ENCODE data around the gene ACOXL.

DNA sequence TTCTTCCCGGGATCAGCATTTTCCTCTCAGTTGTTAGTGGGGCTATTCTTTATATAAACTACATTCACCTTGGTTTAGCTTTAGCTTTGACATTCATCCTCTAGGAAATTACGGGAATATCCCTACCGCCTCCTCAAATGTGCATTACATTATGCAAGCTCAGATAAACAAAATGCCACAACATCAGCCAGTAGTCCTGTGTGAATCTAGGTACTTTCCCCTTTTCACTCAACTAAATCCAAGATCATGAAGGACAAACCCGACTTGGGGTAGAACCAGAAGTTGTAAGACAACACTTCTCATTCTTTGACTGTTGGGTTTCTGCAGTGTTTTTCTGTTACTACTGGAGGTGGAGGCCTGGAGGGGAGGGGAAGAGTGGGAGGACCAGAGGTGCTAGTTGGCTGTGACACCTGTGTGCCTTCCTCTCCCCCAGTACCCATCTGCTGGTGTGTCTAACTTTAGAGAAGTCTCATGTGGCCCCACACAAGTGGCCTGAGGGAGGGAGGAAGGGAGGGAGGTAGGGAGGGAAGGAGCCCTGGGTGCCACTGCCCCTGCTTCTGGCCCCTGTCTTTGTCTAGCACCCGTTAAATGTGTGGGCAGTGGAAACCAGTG lies 303.6 kb downstream of the ACOXL start:
- TF ChIP-seq, protein P1, sequence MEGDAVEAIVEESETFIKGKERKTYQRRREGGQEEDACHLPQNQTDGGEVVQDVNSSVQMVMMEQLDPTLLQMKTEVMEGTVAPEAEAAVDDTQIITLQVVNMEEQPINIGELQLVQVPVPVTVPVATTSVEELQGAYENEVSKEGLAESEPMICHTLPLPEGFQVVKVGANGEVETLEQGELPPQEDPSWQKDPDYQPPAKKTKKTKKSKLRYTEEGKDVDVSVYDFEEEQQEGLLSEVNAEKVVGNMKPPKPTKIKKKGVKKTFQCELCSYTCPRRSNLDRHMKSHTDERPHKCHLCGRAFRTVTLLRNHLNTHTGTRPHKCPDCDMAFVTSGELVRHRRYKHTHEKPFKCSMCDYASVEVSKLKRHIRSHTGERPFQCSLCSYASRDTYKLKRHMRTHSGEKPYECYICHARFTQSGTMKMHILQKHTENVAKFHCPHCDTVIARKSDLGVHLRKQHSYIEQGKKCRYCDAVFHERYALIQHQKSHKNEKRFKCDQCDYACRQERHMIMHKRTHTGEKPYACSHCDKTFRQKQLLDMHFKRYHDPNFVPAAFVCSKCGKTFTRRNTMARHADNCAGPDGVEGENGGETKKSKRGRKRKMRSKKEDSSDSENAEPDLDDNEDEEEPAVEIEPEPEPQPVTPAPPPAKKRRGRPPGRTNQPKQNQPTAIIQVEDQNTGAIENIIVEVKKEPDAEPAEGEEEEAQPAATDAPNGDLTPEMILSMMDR (tag by site-specific recombination; IDR thresholded peaks at IDR 0.05), result no peak
- TF ChIP-seq BCL11A (tag by site-specific recombination; IDR thresholded peaks at IDR 0.05; ENCODE audit: low read depth), result no peak
- TF ChIP-seq ZNF350 (tag by site-specific recombination; IDR thresholded peaks at IDR 0.05), result no peak
- TF ChIP-seq, protein P2, sequence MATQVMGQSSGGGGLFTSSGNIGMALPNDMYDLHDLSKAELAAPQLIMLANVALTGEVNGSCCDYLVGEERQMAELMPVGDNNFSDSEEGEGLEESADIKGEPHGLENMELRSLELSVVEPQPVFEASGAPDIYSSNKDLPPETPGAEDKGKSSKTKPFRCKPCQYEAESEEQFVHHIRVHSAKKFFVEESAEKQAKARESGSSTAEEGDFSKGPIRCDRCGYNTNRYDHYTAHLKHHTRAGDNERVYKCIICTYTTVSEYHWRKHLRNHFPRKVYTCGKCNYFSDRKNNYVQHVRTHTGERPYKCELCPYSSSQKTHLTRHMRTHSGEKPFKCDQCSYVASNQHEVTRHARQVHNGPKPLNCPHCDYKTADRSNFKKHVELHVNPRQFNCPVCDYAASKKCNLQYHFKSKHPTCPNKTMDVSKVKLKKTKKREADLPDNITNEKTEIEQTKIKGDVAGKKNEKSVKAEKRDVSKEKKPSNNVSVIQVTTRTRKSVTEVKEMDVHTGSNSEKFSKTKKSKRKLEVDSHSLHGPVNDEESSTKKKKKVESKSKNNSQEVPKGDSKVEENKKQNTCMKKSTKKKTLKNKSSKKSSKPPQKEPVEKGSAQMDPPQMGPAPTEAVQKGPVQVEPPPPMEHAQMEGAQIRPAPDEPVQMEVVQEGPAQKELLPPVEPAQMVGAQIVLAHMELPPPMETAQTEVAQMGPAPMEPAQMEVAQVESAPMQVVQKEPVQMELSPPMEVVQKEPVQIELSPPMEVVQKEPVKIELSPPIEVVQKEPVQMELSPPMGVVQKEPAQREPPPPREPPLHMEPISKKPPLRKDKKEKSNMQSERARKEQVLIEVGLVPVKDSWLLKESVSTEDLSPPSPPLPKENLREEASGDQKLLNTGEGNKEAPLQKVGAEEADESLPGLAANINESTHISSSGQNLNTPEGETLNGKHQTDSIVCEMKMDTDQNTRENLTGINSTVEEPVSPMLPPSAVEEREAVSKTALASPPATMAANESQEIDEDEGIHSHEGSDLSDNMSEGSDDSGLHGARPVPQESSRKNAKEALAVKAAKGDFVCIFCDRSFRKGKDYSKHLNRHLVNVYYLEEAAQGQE (tag by site-specific recombination; IDR thresholded peaks at IDR 0.05), result no peak
- TF ChIP-seq, protein P3, sequence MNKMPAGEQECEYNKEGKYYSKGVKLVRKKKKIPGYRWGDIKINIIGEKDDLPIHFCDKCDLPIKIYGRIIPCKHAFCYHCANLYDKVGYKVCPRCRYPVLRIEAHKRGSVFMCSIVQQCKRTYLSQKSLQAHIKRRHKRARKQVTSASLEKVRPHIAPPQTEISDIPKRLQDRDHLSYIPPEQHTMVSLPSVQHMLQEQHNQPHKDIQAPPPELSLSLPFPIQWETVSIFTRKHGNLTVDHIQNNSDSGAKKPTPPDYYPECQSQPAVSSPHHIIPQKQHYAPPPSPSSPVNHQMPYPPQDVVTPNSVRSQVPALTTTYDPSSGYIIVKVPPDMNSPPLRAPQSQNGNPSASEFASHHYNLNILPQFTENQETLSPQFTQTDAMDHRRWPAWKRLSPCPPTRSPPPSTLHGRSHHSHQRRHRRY (tag by site-specific recombination; IDR thresholded peaks at IDR 0.05), result no peak
- TF ChIP-seq MEIS1 (CRISPR knock-in tag; IDR thresholded peaks at IDR 0.05; ENCODE audit: borderline replicate concordance), result no peak
- TF ChIP-seq ZFHX2 (tag by site-specific recombination; conservative IDR thresholded peaks at IDR 0.05), result no peak
- no peak for TF ChIP-seq ZNF23 (tag by site-specific recombination; IDR thresholded peaks at IDR 0.05; ENCODE audit: borderline replicate concordance)

All from HEK293 (cell line).